GM12891 (cell line): ENCODE measurements around the gene SRCAP.
A peak's percentile ranks its signal among the peaks of the same experiment; 100 is the strongest.

Experiments
- DNase-seq: peaks from one replicate; pipeline ENCODE4 v3.0.0; 2011; ENCODE audit warnings: low spot score; ENCODE audit not compliant: insufficient read length
- FAIRE-seq: peaks from 2 replicates; lab custom pipeline; 2011; peaks lifted over from hg19 to GRCh38; lab: Jason Lieb, UNC
- PAX5 ChIP-seq: IDR thresholded peaks from 2 replicates; pipeline ENCODE4 v1.6.1; 2011; ENCODE audit warnings: low read length, moderate library complexity, mild to moderate bottlenecking; ENCODE audit not compliant: insufficient read depth, severe bottlenecking
- POLR2A ChIP-seq: IDR thresholded peaks from 2 replicates; pipeline ENCODE4 v1.6.1; 2011; ENCODE audit warnings: low read depth, low read length, control low read depth
- POLR2AphosphoS5 ChIP-seq: IDR thresholded peaks from 2 replicates; pipeline ENCODE4 v1.6.1; 2011; ENCODE audit warnings: low read depth, low read length, control low read depth
- POU2F2 ChIP-seq: IDR thresholded peaks from 2 replicates; pipeline ENCODE4 v1.6.1; 2011; ENCODE audit warnings: low read depth, mild to moderate bottlenecking, control low read depth, low read length, moderate library complexity
- SPI1 ChIP-seq: IDR thresholded peaks from 2 replicates; pipeline ENCODE4 v1.6.1; 2011; ENCODE audit warnings: low read depth, low read length, control low read depth
- TAF1 ChIP-seq: IDR thresholded peaks from 2 replicates; pipeline ENCODE4 v1.6.1; 2011; ENCODE audit warnings: low read depth, low read length, control low read depth

The SRCAP gene

DNA sequence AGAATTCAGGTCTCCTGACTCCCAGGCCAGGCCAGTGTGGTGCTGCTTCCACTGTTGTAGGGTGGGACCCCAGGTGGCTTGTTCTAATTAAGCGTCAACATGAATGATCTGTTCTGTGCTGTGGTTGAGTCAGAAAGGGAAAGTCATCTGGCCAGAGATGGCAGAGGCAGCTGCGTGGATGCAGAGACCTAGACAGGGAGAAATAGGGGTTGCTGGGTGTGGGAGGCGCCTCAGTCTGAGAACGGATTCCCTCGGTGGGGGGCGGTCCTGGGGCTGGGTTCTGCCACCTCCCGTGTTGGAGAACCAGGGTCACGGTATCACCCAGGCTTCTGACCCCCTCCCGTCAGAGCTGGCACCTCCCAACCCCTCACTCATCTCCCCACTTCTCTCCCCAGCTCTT is 35.2 kb upstream of the SRCAP start:
- FAIRE-seq: no peak
- TF ChIP-seq POLR2A (no peak), POU2F2 (no peak), TAF1 (no peak), SPI1 (no peak), POLR2AphosphoS5 (no peak), PAX5 (no peak)
- no peak for DNase-seq

DNA sequence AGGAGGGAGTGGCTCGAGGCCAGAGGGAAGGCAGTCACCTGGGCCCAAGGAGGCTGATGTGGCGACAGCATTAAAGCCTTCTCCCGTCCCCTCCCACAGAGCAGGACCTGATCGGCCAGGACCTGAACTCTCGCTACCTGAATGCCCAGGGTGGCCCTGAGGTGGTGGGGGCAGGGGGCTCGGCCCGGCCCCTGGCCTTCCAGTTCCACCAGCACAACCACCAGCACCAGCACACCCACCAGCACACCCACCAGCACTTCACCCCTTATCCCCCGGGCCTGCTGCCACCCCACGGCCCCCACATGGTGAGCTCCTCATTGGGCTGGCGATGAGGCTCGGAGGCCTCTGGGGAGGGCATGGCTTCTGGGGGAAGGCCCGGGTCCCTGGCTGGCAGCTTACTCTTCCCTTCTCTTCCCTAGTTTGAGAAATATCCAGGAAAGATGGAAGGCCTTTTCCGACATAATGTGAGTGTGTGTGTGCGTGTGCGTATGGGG is 34.3 kb upstream of the SRCAP start:
- DNase-seq (no peak), FAIRE-seq (no peak)
- TF ChIP-seq PAX5: no peak
- TF ChIP-seq POLR2A: no peak
- TF ChIP-seq POLR2AphosphoS5: no peak
- TF ChIP-seq POU2F2: no peak
- no peak for TF ChIP-seq TAF1

DNA sequence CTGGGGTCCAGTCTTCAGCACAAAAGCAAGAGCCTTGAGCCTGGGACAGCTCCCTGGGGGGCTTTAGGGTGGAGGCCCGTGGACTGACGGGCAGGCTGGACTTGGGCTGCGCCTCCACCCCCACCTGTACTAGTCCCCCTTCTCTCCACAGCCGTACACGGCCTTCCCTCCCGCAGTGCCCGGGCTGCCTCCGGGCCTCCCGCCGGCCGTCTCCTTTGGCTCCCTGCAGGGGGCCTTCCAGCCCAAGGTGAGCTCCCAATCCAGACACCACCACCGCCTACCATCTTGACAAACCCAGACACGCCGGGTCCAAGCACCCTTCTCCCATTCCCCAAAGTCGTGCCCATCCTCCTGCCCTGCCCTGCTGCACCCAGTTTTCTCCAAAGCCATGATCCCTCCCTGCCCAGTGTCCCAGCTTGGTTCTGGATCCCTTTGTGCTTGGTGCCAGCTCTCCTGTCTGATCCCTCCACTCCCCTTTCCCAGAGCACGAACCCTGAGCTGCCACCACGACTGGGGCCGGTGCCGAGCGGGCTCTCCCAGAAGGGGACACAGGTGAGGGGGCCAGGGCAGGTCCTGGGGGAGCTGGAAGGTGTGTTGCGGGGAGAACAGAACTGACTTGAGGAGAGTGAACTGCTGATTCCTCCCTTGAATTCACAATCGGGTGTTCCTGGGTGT is 33.7 kb upstream of the SRCAP start:
- no peak for FAIRE-seq
- TF ChIP-seq POLR2A: no peak
- no peak for TF ChIP-seq TAF1
- no peak for TF ChIP-seq SPI1
- TF ChIP-seq PAX5: no peak
- TF ChIP-seq POLR2AphosphoS5: no peak
- TF ChIP-seq POU2F2: no peak

DNA sequence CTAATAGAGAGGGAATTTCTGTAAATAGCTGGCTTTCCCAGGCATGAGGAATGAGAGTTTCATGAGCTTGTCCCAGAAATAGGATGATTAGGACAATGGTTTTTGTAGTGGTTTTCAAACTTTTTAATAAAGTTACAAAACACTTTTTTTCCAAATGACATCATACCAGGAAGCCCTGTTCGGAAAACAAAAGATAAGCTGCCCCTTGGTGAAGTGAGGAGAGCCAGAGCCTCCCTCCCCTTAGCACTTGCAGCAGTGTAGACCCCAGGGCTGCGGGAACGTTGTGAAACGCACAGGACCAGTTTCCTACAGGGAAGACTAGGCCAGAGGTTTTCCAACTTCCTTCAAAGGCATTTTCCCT is 33.2 kb upstream of the SRCAP start:
- FAIRE-seq: no peak
- TF ChIP-seq PAX5: no peak
- no peak for TF ChIP-seq POU2F2
- no peak for TF ChIP-seq POLR2A
- TF ChIP-seq SPI1: no peak
- TF ChIP-seq TAF1: no peak
- no peak for TF ChIP-seq POLR2AphosphoS5
- DNase-seq: no peak

More for the DNA sequence above, 33.7 kb upstream of the SRCAP start:
- no peak for DNase-seq

DNA sequence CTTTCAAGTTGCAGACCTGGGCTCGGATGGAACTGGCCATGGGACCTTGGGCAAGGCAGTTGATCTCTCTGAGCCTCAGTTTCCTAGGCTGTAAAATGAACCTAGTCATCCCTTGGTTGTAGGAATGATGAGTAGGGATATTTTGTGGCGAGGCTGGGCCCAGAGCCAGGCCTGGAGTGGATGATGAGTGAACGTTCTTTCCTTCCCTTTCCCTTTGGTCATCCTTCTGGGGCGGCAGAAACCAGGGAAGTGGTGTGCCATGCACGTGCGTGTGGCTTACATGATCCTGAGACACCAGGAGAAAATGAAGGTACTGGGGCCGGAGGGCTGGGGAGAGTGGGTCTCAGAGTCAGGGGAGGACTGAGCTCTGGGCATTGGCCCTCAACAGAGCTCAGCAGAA is 32.3 kb upstream of the SRCAP start:
- no peak for FAIRE-seq
- DNase-seq: no peak
- no peak for TF ChIP-seq TAF1
- TF ChIP-seq PAX5: no peak
- no peak for TF ChIP-seq POLR2A
- TF ChIP-seq POLR2AphosphoS5: no peak
- no peak for TF ChIP-seq POU2F2

DNA sequence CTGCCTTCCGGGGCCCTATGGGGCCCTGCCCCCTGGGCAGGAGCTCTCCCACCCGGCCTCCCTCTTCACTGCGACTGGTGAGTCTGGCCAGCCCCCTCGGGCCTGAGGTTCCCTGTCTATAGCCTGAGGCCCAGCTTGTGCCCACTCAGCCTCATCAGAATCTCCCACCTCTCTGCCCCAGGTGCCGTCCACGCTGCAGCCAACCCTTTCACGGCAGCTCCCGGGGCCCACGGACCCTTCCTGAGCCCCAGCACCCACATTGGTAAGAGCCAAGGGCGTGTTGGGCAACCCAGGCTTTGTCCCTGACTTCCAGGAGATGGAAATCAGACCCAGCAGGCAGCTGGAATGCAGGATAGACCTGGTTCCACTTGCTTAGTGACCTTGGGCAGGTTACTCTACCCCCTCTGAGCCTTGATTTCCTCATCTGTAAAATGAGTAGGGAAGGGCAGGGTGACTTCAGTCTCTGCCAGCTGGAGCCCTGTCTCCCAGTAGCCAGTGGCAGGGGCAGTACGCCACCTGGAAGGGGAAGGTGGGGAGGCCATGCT is 31.5 kb upstream of the SRCAP start:
- DNase-seq (no peak), FAIRE-seq (no peak)
- TF ChIP-seq TAF1: no peak
- TF ChIP-seq SPI1: no peak
- no peak for TF ChIP-seq POU2F2
- TF ChIP-seq POLR2AphosphoS5: no peak
- no peak for TF ChIP-seq PAX5
- no peak for TF ChIP-seq POLR2A

DNA sequence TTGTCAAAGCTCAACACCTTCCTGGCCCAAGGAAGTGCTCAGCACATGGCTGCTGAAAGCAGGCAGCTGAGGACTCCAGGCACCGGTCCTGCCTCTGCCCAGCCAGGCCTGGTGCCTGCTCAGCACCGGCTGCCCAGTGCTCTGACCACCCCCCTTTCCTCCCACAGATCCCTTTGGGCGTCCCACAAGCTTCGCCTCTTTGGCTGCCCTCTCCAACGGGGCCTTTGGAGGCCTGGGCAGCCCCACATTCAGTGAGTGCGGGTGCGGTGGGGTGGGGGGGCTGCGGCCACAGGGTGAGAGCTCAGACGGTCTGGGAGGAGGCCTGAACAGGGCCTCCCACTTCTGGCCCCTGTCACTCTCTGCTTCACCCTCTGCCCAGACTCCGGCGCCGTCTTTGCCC is 30.6 kb upstream of the SRCAP start:
- DNase-seq (no peak), FAIRE-seq (no peak)
- TF ChIP-seq PAX5 (no peak), POLR2A (no peak), POU2F2 (no peak), TAF1 (no peak), POLR2AphosphoS5 (no peak), SPI1 (no peak)

DNA sequence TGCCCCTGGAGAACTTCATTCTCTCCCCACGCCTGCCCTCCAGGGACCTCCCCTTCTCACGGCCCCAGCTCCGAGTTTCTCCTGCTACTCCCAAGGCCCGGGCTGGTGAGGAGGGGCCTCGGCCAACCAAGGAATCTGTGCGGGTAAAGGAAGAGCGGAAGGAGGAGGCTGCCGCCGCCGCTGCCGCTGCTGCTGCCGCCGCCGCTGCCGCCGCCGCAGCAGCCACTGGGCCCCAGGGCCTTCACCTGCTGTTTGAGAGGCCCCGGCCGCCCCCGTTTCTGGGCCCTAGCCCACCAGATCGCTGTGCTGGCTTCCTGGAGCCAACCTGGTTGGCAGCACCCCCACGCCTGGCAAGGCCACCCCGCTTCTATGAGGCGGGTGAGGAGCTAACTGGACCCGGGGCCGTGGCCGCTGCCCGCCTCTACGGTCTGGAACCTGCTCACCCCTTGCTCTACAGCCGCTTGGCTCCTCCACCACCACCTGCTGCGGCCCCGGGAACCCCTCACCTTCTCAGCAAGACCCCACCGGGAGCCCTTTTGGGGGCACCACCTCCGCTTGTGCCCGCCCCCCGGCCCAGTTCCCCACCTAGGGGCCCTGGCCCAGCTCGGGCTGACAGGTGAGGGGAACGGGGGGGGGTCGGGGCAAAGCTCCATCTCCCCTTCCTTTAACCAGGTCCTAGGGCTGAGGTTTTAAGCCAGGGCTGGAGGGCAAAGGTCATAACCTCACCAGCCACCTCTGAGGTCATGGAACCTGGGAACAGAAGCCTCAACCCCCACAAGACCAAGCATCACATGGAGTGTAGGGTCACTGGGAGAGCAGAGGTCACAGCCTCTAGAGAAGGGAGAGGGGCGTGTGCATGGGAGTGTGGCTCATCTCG is 29.7 kb upstream of the SRCAP start:
- FAIRE-seq (no peak), DNase-seq (no peak)
- no peak for TF ChIP-seq POLR2A

DNA sequence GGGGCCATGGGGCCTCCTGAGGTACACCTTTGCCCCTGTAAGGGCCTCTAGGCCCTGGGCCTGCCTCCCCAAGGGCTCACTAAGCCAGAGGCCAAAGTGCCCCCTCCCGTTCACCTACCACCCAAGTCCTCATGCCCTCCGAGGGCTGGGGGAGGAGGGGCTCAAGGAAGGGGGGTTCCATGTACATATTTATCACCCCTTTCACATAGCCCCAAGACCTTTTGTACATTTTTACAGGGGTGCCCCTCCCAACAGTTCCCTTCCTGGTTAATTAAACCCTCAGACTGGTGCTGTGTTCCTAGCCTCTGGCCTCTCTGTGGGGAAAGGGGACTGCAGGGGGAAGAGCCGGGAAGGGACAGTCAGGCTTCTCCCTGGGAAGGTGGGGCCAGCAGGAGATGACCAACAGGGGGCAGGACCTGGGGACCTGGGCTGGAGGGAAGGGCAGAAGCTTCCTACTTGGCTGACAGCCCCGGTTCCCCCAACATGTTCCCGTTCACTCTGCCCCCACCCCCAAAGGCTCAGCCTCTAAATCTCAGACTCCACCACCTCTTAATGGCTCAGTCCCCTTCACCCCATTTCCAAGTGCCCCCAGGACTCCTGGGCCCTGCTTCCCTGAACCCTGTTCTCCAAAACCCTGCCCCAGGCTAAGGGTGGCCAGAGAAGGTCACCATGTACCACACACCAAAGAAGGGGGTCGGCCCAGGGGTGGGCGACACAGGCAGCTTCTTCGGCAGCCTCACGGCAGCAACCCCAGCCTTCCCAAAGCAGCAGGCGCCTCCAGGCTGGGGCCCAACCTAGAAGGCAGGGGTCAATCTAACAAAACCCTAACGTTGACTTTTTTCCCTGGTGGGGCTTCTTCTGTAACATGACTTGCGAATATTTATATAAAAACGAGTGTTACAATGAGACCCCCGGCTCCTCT is 28.8 kb upstream of the SRCAP start:
- DNase-seq (no peak), FAIRE-seq (no peak)
- TF ChIP-seq TAF1 (no peak), POLR2AphosphoS5 (peak; percentile 48; the same call in 1 of the 2 replicates), PAX5 (no peak), POU2F2 (no peak), POLR2A (0 out of 2 replicates have a peak, but pooled peaks have one; percentile 35), SPI1 (no peak)

DNA sequence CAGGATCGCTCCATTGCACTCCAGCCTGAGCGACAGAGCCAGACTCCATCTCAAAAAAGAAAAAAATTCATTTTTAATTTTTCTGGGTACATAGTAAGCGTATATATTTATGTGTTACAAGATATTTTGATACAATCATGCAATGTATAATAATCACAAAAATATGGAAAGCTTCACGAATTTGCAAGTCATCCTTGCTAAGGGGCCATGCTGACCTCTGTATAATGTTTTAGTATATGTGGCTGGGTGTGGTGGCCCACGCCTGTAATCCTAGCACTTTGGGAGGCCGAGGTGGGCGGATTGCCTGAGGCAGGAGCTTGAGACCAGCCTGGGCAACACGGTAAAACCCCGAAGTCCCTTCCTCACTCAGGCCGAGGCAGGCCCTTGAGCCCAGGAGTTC is 23.8 kb upstream of the SRCAP start:
- FAIRE-seq: no peak
- no peak for DNase-seq
- no peak for TF ChIP-seq POLR2AphosphoS5
- no peak for TF ChIP-seq TAF1
- TF ChIP-seq POLR2A: no peak
